PC-9 (cell line): ENCODE measurements around the gene PC.

Experiments used
- CTCF ChIP-seq: fragments of 200-600 bp; sonication (generic); conservative IDR thresholded peaks from 2 replicates; pipeline ENCODE4 v1.6.1; 2017; ENCODE audit warnings: mixed run types, antibody characterized with exemption, mild to moderate bottlenecking, moderate library complexity
- EZH2 ChIP-seq: fragments of 200-600 bp; sonication (generic); IDR thresholded peaks from 2 replicates; pipeline ENCODE4 v1.8.0; 2017; ENCODE audit warnings: antibody characterized with exemption, low read depth

GRCh38 chr11:66962247-66962646 lies 4.1 kb upstream of the PC start:
- no peak for TF ChIP-seq CTCF
- TF ChIP-seq EZH2, result no peak
